Activated CD4-positive, alpha-beta T cell treated with anti-CD3 and anti-CD28 coated beads for 1 hour (primary cell): ENCODE data around the gene CELF1.

Experiments
- DNase-seq: peaks from one replicate; pipeline ENCODE4 v3.0.0-alpha.2; 2020

CELF1 gene

DNA sequence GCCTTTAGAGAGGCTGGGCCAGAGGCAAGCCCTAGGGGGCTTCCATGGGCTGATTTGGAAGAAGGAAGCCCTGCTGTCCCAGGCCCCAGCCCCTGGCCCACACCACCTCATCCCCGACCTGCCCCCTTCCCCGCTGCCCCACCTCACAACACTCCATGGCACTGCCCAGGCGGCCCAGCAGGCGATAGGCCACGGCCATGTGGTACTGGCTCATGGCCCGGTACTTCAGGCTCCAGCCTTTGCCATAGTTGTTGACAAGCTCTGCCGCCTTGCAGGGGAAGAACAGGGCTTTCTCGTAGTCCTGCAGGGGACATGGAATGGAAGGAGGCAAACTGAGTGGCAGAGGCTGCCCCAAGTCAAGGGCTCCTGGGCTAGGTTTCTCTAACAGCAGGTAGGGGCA is 110.4 kb downstream of the CELF1 start:
- DNase-seq: no peak

DNA sequence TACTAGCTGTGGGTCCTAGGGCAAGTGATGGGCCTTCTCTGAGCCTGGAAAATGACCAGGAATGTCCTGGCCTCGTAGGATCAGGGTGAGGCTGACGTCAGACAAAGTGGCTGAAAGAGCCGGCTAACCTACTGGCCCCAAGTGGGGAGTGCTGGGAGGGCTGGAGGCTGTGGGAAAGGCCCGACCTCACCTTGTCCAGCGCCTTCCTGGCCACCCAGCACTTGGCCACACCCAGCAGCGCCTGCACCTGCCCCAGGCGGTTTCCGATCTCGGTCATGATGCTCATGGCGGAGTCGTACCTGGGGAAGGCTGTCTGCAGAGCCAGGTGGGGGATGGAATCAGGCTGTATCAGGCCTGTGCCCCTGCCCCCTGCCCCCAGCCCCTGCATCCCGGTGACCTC is 111.5 kb downstream of the CELF1 start:
- DNase-seq: no peak

DNA sequence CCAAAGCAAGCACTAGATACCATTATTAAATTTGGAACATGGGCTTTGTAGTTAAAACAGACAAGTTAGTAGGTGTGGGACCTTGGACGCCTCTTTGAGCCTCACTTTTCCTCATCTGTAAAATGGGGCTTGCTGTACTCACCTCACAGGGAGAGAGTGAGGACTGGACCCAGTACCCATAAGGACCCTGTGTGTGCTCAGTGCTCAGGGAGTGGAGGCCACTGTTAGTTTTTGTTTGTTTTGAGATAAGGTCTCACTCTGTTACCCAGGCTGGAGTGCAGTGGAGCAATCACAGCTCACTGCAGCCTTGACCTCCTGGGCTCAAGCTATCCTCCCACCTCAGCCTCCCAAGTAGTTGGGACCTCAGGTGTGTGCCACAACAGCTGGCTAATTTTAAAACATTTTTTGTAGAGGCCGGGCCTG is 112.9 kb downstream of the CELF1 start:
- DNase-seq: no peak

DNA sequence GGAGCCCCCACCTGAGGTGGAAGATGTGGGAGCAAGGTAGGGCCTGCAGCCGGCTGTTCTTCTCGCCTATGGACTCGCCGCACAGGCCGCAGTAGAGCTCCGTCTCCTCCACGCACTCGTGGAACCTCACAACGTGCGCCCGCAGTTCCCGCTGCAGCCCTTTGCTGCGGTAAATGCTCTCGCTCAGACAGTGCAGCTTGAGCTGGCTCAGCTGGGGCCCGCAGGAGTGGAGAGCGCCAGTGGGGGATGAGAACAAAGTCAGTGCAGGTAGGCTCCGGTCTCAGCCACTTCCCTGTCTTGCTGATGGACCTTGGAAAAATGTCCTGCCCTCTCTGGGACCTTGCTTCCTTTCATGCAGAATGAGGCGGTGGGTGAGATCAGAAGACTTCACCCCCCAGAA is 114.2 kb downstream of the CELF1 start:
- no peak for DNase-seq

DNA sequence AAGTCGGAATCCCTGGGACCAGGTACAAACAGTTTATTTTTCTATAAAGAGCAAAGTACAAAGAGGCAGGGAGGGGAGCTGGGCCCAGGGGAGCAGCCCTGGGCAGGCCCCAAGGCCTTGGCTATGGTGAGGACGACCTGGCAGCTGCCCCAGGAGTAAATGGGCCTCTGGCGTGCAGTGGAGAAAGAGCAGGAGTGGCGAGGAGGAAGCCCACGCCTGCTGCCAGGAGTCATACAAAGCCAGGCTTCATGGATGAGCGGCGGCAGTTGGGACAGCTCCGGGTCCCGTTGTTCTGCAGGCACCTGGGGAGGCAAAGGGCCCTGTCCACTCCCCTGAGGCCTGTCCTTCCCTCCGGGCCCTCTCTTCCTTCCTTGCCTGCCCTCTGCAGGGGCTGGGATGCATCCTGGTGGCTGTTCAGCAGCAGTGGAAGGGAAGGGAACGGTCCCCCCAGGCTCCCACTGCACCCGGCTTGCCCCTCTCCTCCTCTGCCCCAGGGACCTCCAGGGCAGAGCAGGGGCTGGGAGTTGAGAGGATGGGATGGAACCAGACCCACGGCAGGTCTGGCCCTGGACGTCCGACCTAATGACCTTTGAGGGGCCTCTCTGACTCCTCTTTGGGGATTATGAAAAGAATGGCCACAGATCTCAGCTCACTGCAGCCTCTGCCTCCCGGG is 115.0 kb downstream of the CELF1 start:
- no peak for DNase-seq

DNA sequence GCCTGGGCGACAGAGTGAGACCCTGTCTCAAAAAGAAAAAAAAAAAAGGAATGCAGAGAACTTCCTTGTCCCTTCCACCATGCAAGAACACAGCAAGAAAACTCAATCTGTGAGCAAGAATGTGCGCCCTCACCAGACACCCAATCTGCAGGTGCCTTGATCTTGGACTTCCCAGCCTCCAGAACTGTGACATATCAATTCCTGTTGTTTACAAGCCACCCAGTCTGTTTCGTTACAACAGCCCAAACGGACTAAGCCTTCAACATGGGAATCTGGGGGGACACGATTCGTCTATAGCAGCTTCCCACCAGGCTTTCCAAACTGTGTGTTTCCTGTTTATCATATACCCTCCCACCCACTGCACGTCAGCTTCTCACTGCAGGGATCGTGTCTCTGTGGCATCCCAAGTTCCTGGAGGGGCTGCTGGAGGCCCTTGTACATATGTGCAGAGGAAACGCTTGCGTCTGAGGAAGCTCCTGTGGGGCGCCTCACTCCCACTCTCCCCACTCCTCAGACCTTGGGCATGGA is 115.7 kb downstream of the CELF1 start:
- DNase-seq: no peak

DNA sequence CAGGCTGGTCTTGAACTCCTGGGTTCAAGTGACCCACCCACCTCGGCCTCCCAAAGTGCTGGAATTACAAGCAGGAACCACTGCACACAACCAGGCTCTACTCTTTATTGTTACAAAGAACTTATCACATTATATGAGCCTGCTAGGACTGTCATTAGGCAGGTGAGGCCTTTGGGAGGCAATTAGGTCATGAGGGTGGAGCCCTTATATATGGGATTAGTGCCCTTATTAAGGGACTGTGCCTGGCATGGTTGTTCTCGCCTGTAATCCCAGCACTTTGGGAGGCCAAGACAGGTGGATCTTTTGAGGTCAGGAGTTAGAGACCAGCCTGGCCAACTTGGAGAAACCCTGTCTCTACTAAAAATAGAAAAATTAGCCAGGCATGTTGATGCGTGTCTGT is 116.2 kb downstream of the CELF1 start:
- DNase-seq: no peak

DNA sequence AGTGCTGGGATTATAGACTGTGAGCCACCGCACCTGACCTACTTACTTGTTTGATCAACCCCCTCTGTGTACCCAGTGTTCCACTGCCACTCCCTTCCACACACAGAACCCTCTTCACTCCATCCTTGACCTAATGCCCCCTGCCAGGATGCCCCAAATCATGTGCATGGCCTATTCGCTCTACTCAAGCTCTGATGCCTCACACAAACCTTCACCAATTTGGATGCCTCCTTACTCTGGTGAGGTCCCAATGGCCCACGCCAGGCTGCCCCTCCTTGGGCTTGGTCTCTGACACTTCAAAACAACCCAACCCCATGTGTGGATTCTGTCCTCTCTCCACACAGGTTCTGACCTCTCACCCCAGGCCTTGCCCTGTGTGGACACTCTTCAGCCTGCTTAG is 117.2 kb downstream of the CELF1 start:
- no peak for DNase-seq

DNA sequence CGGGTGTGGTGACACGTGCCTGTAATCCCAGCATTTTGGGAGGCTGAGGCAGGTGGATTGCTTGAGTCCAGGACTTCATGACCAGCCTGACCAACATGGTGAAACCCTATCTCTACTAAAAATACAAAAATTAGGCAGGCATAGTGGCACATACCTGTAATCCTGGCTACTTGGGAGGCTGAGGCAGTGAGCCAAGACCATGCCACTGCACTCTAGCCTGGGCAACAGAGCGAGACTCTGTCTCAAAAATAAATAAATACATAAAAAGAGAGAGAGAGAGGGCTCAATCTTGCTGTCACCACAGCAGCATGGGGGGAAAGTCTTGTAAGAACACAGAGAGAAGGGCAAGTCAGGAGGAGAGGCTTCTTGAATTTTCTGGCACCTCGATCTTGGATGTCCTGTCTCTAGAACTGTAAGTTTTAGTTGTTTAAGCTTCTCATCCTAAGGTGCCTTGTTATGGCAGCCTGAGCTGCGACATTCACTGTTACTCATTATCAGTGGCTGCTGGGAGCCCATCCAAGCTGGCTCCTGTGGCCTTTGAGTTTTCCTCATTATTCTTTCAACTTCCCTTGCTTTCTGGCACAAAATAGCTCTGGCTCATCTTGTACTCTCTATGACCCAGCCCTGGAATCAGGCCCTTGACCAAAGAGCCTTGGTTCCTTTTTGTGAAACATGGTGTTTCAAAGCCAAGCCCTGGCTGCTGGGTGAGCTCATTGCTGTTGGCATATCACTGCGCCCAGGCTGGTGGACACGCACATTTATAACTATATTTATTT is 118.7 kb downstream of the CELF1 start:
- DNase-seq: no peak

DNA sequence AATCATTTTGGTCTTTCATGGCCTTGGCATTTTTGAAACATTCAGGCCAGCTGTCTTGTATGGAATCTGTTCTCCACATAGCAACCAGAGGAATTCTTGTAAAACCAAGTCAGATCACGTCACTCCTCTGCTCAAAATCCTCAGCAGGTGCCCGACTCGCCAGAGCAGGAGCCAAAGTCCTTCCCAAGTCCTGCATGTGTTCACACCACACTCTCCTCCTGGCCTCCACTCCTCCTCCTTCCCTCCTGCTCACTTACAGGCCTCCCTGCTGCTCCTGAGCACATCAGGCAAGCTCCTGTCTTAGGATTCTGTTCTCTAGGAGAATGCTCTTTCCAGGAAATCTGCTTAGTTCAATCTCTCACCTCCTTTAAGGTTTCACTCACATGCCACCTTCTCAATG is 119.8 kb downstream of the CELF1 start:
- no peak for DNase-seq

DNA sequence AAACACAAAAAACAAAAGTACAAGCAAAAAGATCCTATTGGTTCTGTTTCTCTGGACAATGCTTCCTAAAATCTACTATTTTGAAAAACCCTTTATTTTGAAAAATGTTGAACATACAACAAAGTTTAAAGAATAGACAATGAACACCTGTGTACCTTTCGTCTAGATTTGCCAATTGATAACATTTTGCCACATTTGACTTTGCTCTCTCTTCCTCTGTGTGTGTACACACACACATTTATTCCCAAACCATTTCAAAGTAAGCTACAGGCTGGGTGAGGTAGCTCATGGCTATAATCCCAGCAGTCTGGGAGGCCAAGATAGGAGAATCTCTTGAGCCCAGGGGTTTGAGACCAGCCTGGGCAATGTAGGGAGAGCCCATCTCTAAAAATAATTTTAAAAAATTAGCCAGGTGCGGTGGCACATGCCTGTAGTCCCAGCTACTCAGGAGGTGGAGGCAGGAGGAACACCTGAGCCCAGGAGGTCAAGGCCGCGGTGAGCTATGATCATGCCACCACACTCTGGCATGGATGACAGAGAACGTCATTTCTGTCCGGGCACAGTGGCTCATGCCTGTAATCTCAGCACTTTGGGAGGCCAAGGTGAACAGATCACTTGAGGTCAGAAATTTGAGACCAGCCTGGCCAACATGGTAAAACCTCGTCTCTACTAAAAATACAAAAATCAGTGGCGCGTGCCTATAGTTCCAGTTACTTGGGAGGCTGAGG is 121.4 kb downstream of the CELF1 start:
- no peak for DNase-seq

DNA sequence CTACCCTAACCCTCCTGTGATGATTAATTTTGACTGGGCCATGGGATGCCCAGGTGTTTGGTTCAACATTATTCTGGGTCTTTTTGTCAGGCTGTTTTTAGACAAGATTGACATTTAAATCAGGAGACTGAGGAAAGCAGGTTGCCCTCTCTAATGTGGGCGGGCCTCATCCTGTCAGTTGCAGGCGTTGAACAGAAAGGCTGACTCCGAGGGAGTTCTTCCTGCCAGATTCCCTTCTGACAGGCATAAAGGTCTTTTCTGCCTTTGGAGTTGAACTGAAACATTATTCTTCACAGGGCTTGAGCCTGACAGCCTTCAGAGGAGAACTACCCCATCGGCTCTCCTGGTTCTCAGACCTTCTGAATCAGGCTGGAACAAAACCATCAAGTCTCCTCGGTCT is 122.4 kb downstream of the CELF1 start:
- no peak for DNase-seq

DNA sequence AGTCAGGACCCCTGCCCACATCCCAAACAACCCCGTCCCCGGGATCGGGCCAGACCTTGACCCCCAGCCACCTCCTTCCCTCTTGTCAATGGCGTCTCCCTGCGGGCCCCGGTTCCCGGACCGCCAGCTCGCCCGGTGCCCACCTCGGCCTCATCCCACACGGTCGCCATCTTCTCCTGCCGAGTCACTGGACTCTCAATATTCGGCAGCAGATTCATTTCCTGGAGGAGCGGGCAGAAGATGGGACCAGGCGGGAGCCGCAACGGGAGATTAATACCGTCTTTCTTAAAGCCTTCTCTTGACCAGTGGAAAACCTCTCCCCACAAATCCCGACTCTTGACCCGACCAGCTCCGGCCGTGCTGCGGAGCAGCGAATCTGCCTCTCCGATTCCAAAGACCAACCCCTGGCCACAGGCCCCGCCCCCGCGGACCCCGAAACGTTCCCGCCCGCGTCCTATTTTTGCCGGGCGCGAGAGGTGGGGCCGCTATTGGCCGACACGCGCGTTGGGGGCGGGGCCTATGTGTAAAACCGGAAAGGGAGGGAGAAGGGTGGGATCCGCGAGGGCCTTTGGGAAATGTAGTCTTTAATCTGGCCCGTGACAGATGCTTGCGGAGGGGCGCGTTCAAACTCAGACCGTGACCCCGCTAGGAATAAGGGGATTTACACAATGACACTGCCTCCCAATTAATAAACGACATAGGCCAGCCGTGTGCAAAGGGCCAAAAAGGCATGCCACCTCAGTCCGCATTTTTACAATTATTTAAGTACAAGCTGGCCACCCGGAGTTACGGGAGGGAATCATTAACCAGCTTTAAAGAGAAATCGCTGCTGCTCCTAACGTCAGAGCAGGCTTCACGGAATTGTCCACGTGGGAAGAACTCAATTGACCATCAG is 126.6 kb downstream of the CELF1 start, which contains the start of gene PSMC3:
TSS of gene PSMC3 (minus strand) at position 378 of the 895 bp plus-strand sequence. CDS start at position 218, 160 bp downstream.
- DNase-seq: peak; percentile 97

DNA sequence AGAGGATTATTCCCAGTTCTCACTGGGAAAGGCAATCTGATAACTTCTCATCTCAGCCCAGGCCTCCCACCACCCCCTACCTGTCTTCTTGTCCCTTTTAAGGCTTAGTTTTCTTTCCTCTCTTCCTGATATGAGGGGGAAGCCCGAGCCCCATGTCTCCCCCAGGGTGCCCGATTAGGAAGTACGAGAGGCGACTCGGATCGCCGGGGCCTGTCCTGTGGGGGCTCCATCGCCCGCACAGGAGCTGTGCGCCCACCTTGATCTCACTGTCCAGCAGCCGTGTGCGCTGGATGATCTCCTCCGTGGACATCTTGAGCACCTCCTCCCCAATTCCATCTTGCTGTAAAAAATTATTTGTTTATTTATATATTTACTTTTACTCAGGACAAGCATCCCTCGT is 127.3 kb downstream of the CELF1 start:
- DNase-seq: no peak

DNA sequence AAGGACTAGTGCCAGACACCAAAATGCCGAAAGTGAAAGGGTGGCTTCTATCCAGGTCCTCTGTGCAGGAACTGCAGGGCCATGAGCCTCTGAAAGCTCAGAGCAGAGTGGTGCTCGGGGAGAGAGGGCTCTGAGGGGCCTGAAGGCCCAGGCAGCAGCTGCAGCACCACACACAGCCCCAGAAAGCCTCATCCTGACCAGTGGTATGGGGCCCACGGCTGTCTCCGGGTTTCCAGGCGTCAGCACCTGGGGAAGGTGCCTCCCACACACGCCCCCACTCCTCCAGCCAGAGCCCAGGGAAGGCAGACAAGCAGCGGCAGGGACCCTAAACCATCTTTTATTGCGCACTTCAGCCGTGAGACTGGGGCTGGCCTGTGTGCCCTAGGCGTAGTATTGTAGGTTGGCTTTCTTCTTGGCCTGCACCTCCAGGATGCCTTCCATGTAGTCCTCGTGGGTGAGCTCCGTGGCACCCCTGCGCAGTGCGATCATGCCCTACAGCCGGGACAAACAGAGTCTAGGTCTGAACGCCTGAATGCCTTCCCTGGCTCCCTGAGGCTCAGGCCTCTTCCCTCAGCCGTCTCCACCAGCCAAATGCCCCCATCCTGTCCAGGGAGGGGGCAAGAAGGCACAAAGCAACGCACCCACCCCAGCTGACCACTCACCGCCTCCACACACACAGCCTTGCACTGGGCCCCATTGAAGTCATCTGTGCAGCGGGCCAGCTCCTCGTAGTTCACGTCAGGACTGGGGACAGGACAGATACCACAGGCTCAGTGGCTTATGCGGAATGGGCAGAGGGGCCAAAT is 134.3 kb downstream of the CELF1 start:
- DNase-seq: no peak

DNA sequence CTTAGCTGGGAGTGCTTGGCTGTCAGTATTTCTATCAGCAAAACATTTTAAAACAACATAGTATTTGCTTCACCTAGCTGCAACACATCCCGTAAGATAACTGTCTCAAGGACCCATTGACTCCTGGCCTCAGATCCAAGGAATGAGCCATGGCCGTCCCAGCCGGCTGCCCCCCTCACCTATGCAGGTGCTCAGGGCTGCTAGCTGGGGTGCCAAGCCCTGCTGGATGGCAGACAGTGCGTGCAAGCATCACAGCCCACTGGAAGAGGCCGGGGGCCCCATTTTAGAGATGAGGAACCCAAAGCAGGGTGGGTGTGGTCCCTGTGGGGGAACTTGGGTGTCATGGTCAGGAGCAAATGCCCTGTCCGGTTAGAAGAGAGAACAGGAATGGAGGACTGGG is 135.2 kb downstream of the CELF1 start:
- no peak for DNase-seq

DNA sequence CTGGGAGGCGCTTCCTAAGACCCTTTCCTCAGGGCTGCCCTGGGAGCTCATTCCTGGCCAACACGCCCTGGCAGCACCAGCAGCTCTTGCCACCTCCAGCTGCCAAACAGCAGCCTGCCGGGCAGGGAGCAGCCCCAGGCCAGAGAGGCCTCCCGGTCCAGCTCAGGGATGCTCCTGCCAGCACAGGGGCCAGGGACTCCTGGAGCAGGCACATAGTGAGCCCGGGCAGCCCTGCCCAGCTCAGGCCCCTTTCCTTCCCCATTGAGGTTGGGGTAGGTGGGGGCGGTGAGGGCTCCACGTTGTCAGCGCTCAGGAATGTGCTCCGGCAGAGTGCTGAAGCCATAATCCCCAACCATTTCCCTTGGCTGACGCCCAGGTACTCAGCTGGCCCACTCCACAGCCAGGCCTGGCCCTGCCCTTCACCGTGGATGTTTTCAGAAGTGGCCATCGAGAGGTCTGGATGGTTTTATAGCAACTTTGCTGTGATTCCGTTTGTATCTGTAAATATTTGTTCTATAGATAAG is 136.9 kb downstream of the CELF1 start:
- no peak for DNase-seq
